ENCODE data around the gene SMAD7.

SMAD7 gene

DNA sequence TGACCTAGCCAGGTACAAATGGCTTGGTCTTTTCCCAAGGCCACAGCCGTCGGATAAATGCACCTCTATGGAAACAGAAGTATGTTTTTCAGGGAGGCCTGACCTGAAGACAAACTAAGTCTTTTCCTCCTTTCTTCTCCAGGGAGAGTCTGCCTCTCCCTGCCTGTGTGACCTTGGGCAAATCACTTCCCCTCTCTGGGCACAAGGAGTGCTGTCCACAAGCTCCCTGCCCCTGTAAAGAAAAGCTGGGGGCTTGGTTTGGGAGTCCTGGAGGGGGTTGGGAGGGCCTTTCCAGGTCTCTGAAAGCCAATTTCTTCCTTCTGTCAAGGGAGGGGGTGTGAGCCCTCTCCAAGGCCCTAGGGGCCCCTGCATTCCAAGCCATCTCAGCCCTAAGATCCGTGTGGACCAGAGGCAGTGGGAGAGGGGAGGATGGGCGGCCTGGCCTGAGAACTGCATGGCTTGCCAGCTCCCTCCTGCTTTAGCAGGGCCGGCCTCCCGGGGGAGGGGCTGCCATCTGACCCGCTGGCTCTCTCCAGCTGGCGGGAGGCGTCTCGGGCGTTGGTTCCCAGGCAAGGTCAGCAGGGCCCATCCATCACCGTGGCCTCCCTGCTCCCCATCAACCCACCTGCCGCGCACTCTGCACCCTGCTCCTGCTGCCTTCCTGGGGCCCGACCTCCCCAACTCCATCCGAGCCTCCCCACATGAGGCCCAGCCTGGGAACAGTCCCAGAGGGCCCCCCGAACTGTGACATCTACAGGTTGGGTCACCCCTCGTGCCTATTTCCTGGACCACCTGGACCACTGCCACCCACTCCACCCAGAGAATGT, 61.4 kb downstream of the SMAD7 start:
- no peak overlapping the region for H3K9ac ChIP-seq (ENCODE audit: low read length)
- peaks cover 24% of the 10 kb centered on the region for H3K79me1 ChIP-seq (ENCODE audit: low read length)
- peak overlapping the region; percentile 35 for H3K4ac ChIP-seq (ENCODE audit: low read depth, low read length)
- H3K9me3 ChIP-seq (ENCODE audit: insufficient read depth, low read depth, low read length): peaks cover 3% of the 10 kb centered on the region
- H3K27ac ChIP-seq (ENCODE audit: low read depth, low read length): no peak overlapping the region
- no peaks in the 10 kb centered on the region for H3K36me3 ChIP-seq (ENCODE audit: control insufficient read depth in 1 of 2, insufficient read depth in 2 of 2, low read length in 2 of 2)
- H3K27me3 ChIP-seq (ENCODE audit: insufficient read depth, low read length): no peaks in the 10 kb centered on the region
- H3K23ac ChIP-seq (ENCODE audit: low read length): no peak overlapping the region
- H4K8ac ChIP-seq (ENCODE audit: low read depth, low read length): peak overlapping the region; percentile 13
- no peak overlapping the region for H4K12ac ChIP-seq (ENCODE audit: low read depth, low read length)
- WGBS (ENCODE audit: extremely low coverage, insufficient coverage, insufficient read length): no CpG with 5 or more reads among the region's 18 CpGs
- H2BK5ac ChIP-seq (ENCODE audit: low read depth, low read length, poor library complexity): no peak overlapping the region
- no peak overlapping the region for H3K4me2 ChIP-seq (ENCODE audit: low read length)
- peak overlapping the region; percentile 52 for H4K91ac ChIP-seq (ENCODE audit: low read depth, low read length)
- H2AFZ ChIP-seq (ENCODE audit: insufficient read depth, low read length, poor library complexity): no peak overlapping the region
- peak overlapping the region; percentile 9 for H2BK120ac ChIP-seq (ENCODE audit: insufficient read depth, low read length, poor library complexity)
- peaks cover 16 to 21% of the 10 kb centered on the region in 2 experiments for H3K4me1 ChIP-seq (ENCODE audit: control insufficient read depth in 1 of 2, insufficient read depth in 2 of 2, low read length in 2 of 2)
- peaks cover 1% of the 10 kb centered on the region for H3K79me2 ChIP-seq (ENCODE audit: control insufficient read depth, insufficient read depth, low read length, poor library complexity)
- no peak overlapping the region for H3K4me3 ChIP-seq (ENCODE audit: low read depth, low read length)
- H2BK12ac ChIP-seq (ENCODE audit: low read length): peak overlapping the region; percentile 41
- H3K14ac ChIP-seq (ENCODE audit: low read length): peak overlapping the region; percentile 26
- peak overlapping the region; percentile 16 for H3K18ac ChIP-seq (ENCODE audit: low read length)
- peak overlapping the region; percentile 61 for H2AK5ac ChIP-seq (ENCODE audit: low read length)
- DNase-seq: no peak

DNA sequence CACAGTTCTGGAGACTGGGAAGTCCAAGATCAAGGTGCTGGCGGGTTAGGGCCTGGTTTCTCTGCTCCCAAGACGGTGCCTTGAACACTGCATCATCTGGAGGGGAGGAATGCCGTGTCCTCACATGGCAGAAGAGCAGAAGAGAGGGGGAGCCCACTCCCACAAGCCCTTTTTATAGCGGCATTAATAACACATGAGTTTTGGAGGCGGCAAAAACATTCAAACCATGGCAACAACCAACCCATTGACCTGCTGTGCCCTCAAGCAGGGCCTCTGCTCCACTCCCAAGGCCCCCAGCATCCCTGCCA, 62.0 kb downstream of the SMAD7 start:
- peak overlapping the region; percentile 61 for H2AK5ac ChIP-seq (ENCODE audit: low read length)
- H3K23ac ChIP-seq (ENCODE audit: low read length): no peak overlapping the region
- no peak overlapping the region for H4K12ac ChIP-seq (ENCODE audit: low read depth, low read length)
- H4K8ac ChIP-seq (ENCODE audit: low read depth, low read length): no peak overlapping the region
- no peak overlapping the region for H3K4me3 ChIP-seq (ENCODE audit: low read depth, low read length)
- no peak overlapping the region for H3K9ac ChIP-seq (ENCODE audit: low read length)
- H3K27me3 ChIP-seq (ENCODE audit: insufficient read depth, low read length): no peaks in the 10 kb centered on the region
- no peak overlapping the region for H3K4ac ChIP-seq (ENCODE audit: low read depth, low read length)
- H2BK12ac ChIP-seq (ENCODE audit: low read length): peak overlapping the region; percentile 2
- DNase-seq: no peak
- H3K18ac ChIP-seq (ENCODE audit: low read length): no peak overlapping the region
- peaks cover 12 to 21% of the 10 kb centered on the region in 2 experiments for H3K4me1 ChIP-seq (ENCODE audit: control insufficient read depth in 1 of 2, insufficient read depth in 2 of 2, low read length in 2 of 2)
- H2BK5ac ChIP-seq (ENCODE audit: low read depth, low read length, poor library complexity): no peak overlapping the region
- H3K36me3 ChIP-seq (ENCODE audit: control insufficient read depth in 1 of 2, insufficient read depth in 2 of 2, low read length in 2 of 2): no peaks in the 10 kb centered on the region
- H4K91ac ChIP-seq (ENCODE audit: low read depth, low read length): peak overlapping the region; percentile 45
- H3K9me3 ChIP-seq (ENCODE audit: insufficient read depth, low read depth, low read length): peaks cover 3% of the 10 kb centered on the region
- peak overlapping the region; percentile 9 for H2BK120ac ChIP-seq (ENCODE audit: insufficient read depth, low read length, poor library complexity)
- no CpG with 5 or more reads among the region's 5 CpGs for WGBS (ENCODE audit: extremely low coverage, insufficient coverage, insufficient read length)
- H3K79me1 ChIP-seq (ENCODE audit: low read length): peaks cover 25% of the 10 kb centered on the region
- H3K79me2 ChIP-seq (ENCODE audit: control insufficient read depth, insufficient read depth, low read length, poor library complexity): peaks cover 1% of the 10 kb centered on the region
- no peak overlapping the region for H3K27ac ChIP-seq (ENCODE audit: low read depth, low read length)
- H3K14ac ChIP-seq (ENCODE audit: low read length): peak overlapping the region; percentile 26
- H2AFZ ChIP-seq (ENCODE audit: insufficient read depth, low read length, poor library complexity): no peak overlapping the region
- H3K4me2 ChIP-seq (ENCODE audit: low read length): no peak overlapping the region

DNA sequence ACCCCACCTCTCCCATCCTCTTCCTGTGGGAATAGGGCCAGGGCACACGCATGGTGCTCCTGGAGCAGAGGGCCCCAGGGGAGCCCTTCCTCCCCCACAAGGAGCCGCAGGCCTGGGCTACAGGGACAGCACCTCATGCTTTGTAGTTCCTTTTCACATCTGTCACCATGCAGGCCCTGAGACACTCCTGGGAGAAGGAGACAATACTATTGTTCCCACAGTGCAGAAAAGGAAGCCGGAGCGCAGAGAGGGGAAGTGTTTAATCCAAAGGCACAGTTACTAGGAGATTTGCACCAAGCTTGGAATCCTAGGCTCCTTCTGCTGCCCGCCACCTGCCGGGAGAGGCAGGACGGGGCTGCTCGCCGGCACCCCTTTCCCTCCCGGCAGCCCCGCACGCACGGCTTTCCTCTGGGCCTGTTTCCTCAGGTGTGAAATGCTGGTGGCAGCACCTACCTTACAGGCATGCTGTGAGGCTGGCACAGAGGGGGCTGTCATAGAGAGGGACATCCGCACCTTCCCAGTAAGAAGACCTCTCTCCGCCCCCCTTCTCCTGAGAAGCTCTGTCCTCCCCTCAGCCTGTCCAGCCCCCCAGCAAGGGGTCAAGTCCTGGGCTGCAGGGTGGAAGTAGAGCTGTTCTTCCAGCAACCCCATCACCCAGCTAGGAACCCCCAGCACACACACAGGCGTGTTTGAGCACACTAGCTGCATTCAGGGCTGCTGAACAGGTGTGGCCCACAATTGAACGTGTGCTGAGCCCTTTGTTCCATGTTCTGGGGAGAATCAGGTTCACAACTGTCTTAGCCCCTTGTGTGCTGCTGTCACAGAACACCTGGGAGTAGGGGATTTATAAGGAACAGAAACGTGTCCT, 62.6 kb downstream of the SMAD7 start:
- peaks cover 1% of the 10 kb centered on the region for H3K79me2 ChIP-seq (ENCODE audit: control insufficient read depth, insufficient read depth, low read length, poor library complexity)
- WGBS (ENCODE audit: extremely low coverage, insufficient coverage, insufficient read length): no CpG with 5 or more reads among the region's 18 CpGs
- no peak overlapping the region for H3K4me2 ChIP-seq (ENCODE audit: low read length)

GRCh38 chr18:48887294-48887904, 63.4 kb downstream of the SMAD7 start:
- no CpG with 5 or more reads among the region's 12 CpGs for WGBS (ENCODE audit: extremely low coverage, insufficient coverage, insufficient read length)

More for the DNA sequence above, 62.6 kb downstream of the SMAD7 start:
- no peak overlapping the region for H3K4me3 ChIP-seq (ENCODE audit: low read depth, low read length)
- H2BK120ac ChIP-seq (ENCODE audit: insufficient read depth, low read length, poor library complexity): no peak overlapping the region
- no peak overlapping the region for H3K14ac ChIP-seq (ENCODE audit: low read length)
- H3K18ac ChIP-seq (ENCODE audit: low read length): no peak overlapping the region
- H3K23ac ChIP-seq (ENCODE audit: low read length): no peak overlapping the region
- H2BK5ac ChIP-seq (ENCODE audit: low read depth, low read length, poor library complexity): no peak overlapping the region
- H3K9ac ChIP-seq (ENCODE audit: low read length): no peak overlapping the region
- DNase-seq: no peak
- no peak overlapping the region for H4K12ac ChIP-seq (ENCODE audit: low read depth, low read length)
- H2AK5ac ChIP-seq (ENCODE audit: low read length): peak overlapping the region; percentile 6
- no peaks in the 10 kb centered on the region for H3K27me3 ChIP-seq (ENCODE audit: insufficient read depth, low read length)
- peak overlapping the region; percentile 1 for H2BK12ac ChIP-seq (ENCODE audit: low read length)
- H3K36me3 ChIP-seq (ENCODE audit: control insufficient read depth in 1 of 2, insufficient read depth in 2 of 2, low read length in 2 of 2): no peaks in the 10 kb centered on the region
- peak overlapping the region; percentile 6 for H4K91ac ChIP-seq (ENCODE audit: low read depth, low read length)
- no peak overlapping the region for H4K8ac ChIP-seq (ENCODE audit: low read depth, low read length)
- H3K4ac ChIP-seq (ENCODE audit: low read depth, low read length): no peak overlapping the region
- no peak overlapping the region for H3K27ac ChIP-seq (ENCODE audit: low read depth, low read length)
- H3K79me1 ChIP-seq (ENCODE audit: low read length): peaks cover 25% of the 10 kb centered on the region
- peaks cover 3% of the 10 kb centered on the region for H3K9me3 ChIP-seq (ENCODE audit: insufficient read depth, low read depth, low read length)
- H3K4me1 ChIP-seq (ENCODE audit: control insufficient read depth in 1 of 2, insufficient read depth in 2 of 2, low read length in 2 of 2): peaks cover 12 to 21% of the 10 kb centered on the region in 2 experiments
- H2AFZ ChIP-seq (ENCODE audit: insufficient read depth, low read length, poor library complexity): no peak overlapping the region

More at GRCh38 chr18:48887294-48887904, 63.4 kb downstream of the SMAD7 start:
- peak overlapping the region; percentile 9 for H4K91ac ChIP-seq (ENCODE audit: low read depth, low read length)
- H3K4ac ChIP-seq (ENCODE audit: low read depth, low read length): no peak overlapping the region
- H2BK12ac ChIP-seq (ENCODE audit: low read length): peak overlapping the region; percentile 47
- H3K4me1 ChIP-seq (ENCODE audit: control insufficient read depth in 1 of 2, insufficient read depth in 2 of 2, low read length in 2 of 2): peaks cover 12 to 21% of the 10 kb centered on the region in 2 experiments
- no peak overlapping the region for H4K12ac ChIP-seq (ENCODE audit: low read depth, low read length)
- peaks cover 3% of the 10 kb centered on the region for H3K9me3 ChIP-seq (ENCODE audit: insufficient read depth, low read depth, low read length)
- H3K79me1 ChIP-seq (ENCODE audit: low read length): peaks cover 26% of the 10 kb centered on the region
- no peak overlapping the region for H3K27ac ChIP-seq (ENCODE audit: low read depth, low read length)
- no peak overlapping the region for H3K14ac ChIP-seq (ENCODE audit: low read length)
- H3K23ac ChIP-seq (ENCODE audit: low read length): no peak overlapping the region
- DNase-seq: no peak
- H4K8ac ChIP-seq (ENCODE audit: low read depth, low read length): no peak overlapping the region
- H2AK5ac ChIP-seq (ENCODE audit: low read length): peak overlapping the region; percentile 42
- no peak overlapping the region for H3K4me3 ChIP-seq (ENCODE audit: low read depth, low read length)
- H3K27me3 ChIP-seq (ENCODE audit: insufficient read depth, low read length): no peaks in the 10 kb centered on the region
- no peak overlapping the region for H2BK120ac ChIP-seq (ENCODE audit: insufficient read depth, low read length, poor library complexity)
- no peak overlapping the region for H2AFZ ChIP-seq (ENCODE audit: insufficient read depth, low read length, poor library complexity)
- H3K36me3 ChIP-seq (ENCODE audit: control insufficient read depth in 1 of 2, insufficient read depth in 2 of 2, low read length in 2 of 2): no peaks in the 10 kb centered on the region
- H3K4me2 ChIP-seq (ENCODE audit: low read length): no peak overlapping the region
- H3K79me2 ChIP-seq (ENCODE audit: control insufficient read depth, insufficient read depth, low read length, poor library complexity): peaks cover 1% of the 10 kb centered on the region
- no peak overlapping the region for H2BK5ac ChIP-seq (ENCODE audit: low read depth, low read length, poor library complexity)
- no peak overlapping the region for H3K9ac ChIP-seq (ENCODE audit: low read length)
- H3K18ac ChIP-seq (ENCODE audit: low read length): no peak overlapping the region
